C1 segment of cervical spinal cord (tissue), 14 donors: Measurements from ENCODE around the gene MB21D2.
A peak's percentile ranks its signal among the peaks of the same experiment; 100 is the strongest.

Experiments
- DNase-seq, 14 donors: peaks; one replicate each; lab custom pipeline; 2025; lab: John Stamatoyannopoulos, UW

Gene MB21D2

GRCh38 chr3:192892981-192893700, 24.5 kb downstream of the MB21D2 start:
- DNase-seq, result peak in 7 of 14 donors; percentile 6 to 60 (median 10)

GRCh38 chr3:192890347-192891335, 27.0 kb downstream of the MB21D2 start:
- no peak for DNase-seq

- DNase-seq, result no peak
Observed at GRCh38 chr3:192889679-192890078, 28.0 kb downstream of the MB21D2 start.

- no peak for DNase-seq
Observed at GRCh38 chr3:192888190-192888589, 29.5 kb downstream of the MB21D2 start.

GRCh38 chr3:192887701-192888100, 30.0 kb downstream of the MB21D2 start:
- no peak for DNase-seq

- DNase-seq, result no peak
Observed at GRCh38 chr3:192887047-192887446, 30.6 kb downstream of the MB21D2 start.

GRCh38 chr3:192884777-192885773, 32.6 kb downstream of the MB21D2 start:
- DNase-seq, result no peak

- no peak for DNase-seq
Observed at GRCh38 chr3:192883512-192883911, 34.1 kb downstream of the MB21D2 start.

- DNase-seq, result no peak
Observed at GRCh38 chr3:192881159-192881786, 36.4 kb downstream of the MB21D2 start.

GRCh38 chr3:192880313-192880712, 37.3 kb downstream of the MB21D2 start:
- DNase-seq, result no peak

GRCh38 chr3:192879346-192880031, 38.2 kb downstream of the MB21D2 start:
- no peak for DNase-seq

- DNase-seq, result no peak
Observed at GRCh38 chr3:192875971-192876565, 41.6 kb downstream of the MB21D2 start.

GRCh38 chr3:192870822-192871221, 46.8 kb downstream of the MB21D2 start:
- DNase-seq, result no peak

GRCh38 chr3:192869131-192870031, 48.3 kb downstream of the MB21D2 start:
- no peak for DNase-seq

GRCh38 chr3:192867645-192868044, 50.0 kb downstream of the MB21D2 start:
- DNase-seq, result peak in 1 of 14 donors; percentile 4

GRCh38 chr3:192866804-192867203, 50.9 kb downstream of the MB21D2 start:
- peak in 1 of 14 donors; percentile 7 for DNase-seq

- DNase-seq, result no peak
Observed at GRCh38 chr3:192864941-192865340, 52.7 kb downstream of the MB21D2 start.

- DNase-seq, result no peak
Observed at GRCh38 chr3:192863091-192863420, 54.6 kb downstream of the MB21D2 start.
